SK-N-MC (cell line): Measurements from ENCODE around the gene BMPR1A.

ENCODE experiments used
- EZH2 ChIP-seq: fragments of 200-600 bp; sonication (generic); IDR thresholded peaks from one replicate; pipeline ENCODE4 v1.6.1; 2017; ENCODE audit warnings: antibody characterized with exemption
- FOXP2 ChIP-seq: optimal IDR thresholded peaks from 2 replicates; pipeline ENCODE3; 2011; ENCODE audit warnings: mild to moderate bottlenecking, moderate library complexity; ENCODE audit not compliant: insufficient read depth; ENCODE audit errors: extremely low read length, control extremely low read depth
- POLR2AphosphoS5 ChIP-seq: IDR thresholded peaks from 2 replicates; pipeline ENCODE4 v1.6.1; 2012; ENCODE audit warnings: mild to moderate bottlenecking, low read depth, low read length, borderline replicate concordance

- TF ChIP-seq FOXP2 (no peak), EZH2 (no peak), POLR2AphosphoS5 (no peak)
These were observed 203.8 kb downstream of the BMPR1A start for GRCh38 chr10:86960003-86960862.
